ENCODE results near the gene AWAT2.

The AWAT2 gene

GRCh38 chrX:70034646-70035045, 15.1 kb downstream of the AWAT2 start:
- no peak for DNase-seq (ENCODE audit: low read depth)
- TF ChIP-seq CTCF (conservative IDR thresholded peaks at IDR 0.05; ENCODE audit: control insufficient read depth, insufficient read depth, low read depth, low read length), result no peak

GRCh38 chrX:70033348-70034051, 16.2 kb downstream of the AWAT2 start:
- H3K4me3 ChIP-seq (ENCODE audit: control insufficient read depth, low read depth, low read length), result no peak overlapping the region
- TF ChIP-seq CTCF (conservative IDR thresholded peaks at IDR 0.05; ENCODE audit: control insufficient read depth, insufficient read depth, low read depth, low read length), result peak; percentile 56
- peak; percentile 34 for DNase-seq (ENCODE audit: low read depth)

More at GRCh38 chrX:70034646-70035045, 15.1 kb downstream of the AWAT2 start:
- H3K4me3 ChIP-seq (ENCODE audit: control insufficient read depth, low read depth, low read length), result no peak overlapping the region

- no peak overlapping the region for H3K4me3 ChIP-seq (ENCODE audit: control insufficient read depth, low read depth, low read length)
- TF ChIP-seq CTCF (conservative IDR thresholded peaks at IDR 0.05; ENCODE audit: control insufficient read depth, insufficient read depth, low read depth, low read length), result no peak
- DNase-seq (ENCODE audit: low read depth), result no peak
These were observed 16.9 kb downstream of the AWAT2 start for GRCh38 chrX:70032792-70033191.

- peak; percentile 69 for DNase-seq (ENCODE audit: low read depth)
- TF ChIP-seq CTCF (conservative IDR thresholded peaks at IDR 0.05; ENCODE audit: control insufficient read depth, insufficient read depth, low read depth, low read length), result peak; percentile 80
- no peak overlapping the region for H3K4me3 ChIP-seq (ENCODE audit: control insufficient read depth, low read depth, low read length)
These were observed 19.4 kb downstream of the AWAT2 start for GRCh38 chrX:70030301-70030767.

- no peak for DNase-seq (ENCODE audit: low read depth)
- no peak for TF ChIP-seq CTCF (conservative IDR thresholded peaks at IDR 0.05; ENCODE audit: control insufficient read depth, insufficient read depth, low read depth, low read length)
- no peak overlapping the region for H3K4me3 ChIP-seq (ENCODE audit: control insufficient read depth, low read depth, low read length)
These were observed 19.9 kb downstream of the AWAT2 start for GRCh38 chrX:70029863-70030262.

- no peak overlapping the region for H3K4me3 ChIP-seq (ENCODE audit: control insufficient read depth, low read depth, low read length)
- no peak for TF ChIP-seq CTCF (conservative IDR thresholded peaks at IDR 0.05; ENCODE audit: control insufficient read depth, insufficient read depth, low read depth, low read length)
- no peak for DNase-seq (ENCODE audit: low read depth)
These were observed 22.9 kb downstream of the AWAT2 start for GRCh38 chrX:70026851-70027200.

All from fibroblast of mammary gland (primary cell).